A673 (cell line): ENCODE measurements around the gene TXNRD1. TPM values are rescaled to one million over a fixed set of nuclear protein-coding genes. Genes with fewer than 3 reads are reported as not detected.
"Not testable (repeated sequence)": the region's sequence is repeated elsewhere in the genome, so short reads cannot be mapped to it uniquely, and the experiment has no call there.

Source experiments
- BruUV-seq: library from RNA; stranded (reverse); fragments of 400-500 nt; replicated peaks from 2 replicates; lab custom pipeline; 2021; lab: Mats Ljungman, UMichigan
- CTCF ChIA-PET: fragments of 300-600 bp; sonication (Branson Sonifier 250); formaldehyde crosslinking; loops from one replicate; lab custom pipeline; 2022; ENCODE audit warnings: antibody characterized with exemption; lab: Charles Lee
- POLR2A ChIA-PET: fragments of 300-600 bp; sonication (Branson Sonifier 250); formaldehyde crosslinking; loops from one replicate; lab custom pipeline; 2022; ENCODE audit warnings: antibody characterized with exemption; ENCODE audit not compliant: low non-redundant PET; lab: Charles Lee
- DNase-seq: peaks from one replicate; pipeline ENCODE4 v3.0.0-alpha.2; 2015; ENCODE audit warnings: low spot score
- H3K27ac ChIP-seq: fragments of 200-600 bp; sonication (generic); 2 replicates; pipeline ENCODE4 v1.5.1; 2016; ENCODE audit warnings: mixed run types, low read depth, mild to moderate bottlenecking, mixed read lengths, antibody characterized with exemption, low read length; ENCODE audit not compliant: poor library complexity, severe bottlenecking
- H3K27me3 ChIP-seq: fragments of 200-600 bp; sonication (generic); replicated peaks from 2 replicates; pipeline ENCODE4 v1.6.1; 2017; ENCODE audit warnings: mixed run types, low read depth, mild to moderate bottlenecking, mixed read lengths, antibody characterized with exemption, low read length; ENCODE audit not compliant: insufficient read depth, poor library complexity
- H3K36me3 ChIP-seq: fragments of 200-600 bp; sonication (generic); 2 replicates; pipeline ENCODE4 v1.6.1; 2016; ENCODE audit warnings: mixed run types, mild to moderate bottlenecking, mixed read lengths, antibody characterized with exemption, low read length; ENCODE audit not compliant: insufficient read depth, poor library complexity, severe bottlenecking
- H3K4me1 ChIP-seq: fragments of 200-600 bp; sonication (generic); 2 replicates; pipeline ENCODE4 v1.6.1; 2017; ENCODE audit warnings: mixed run types, mild to moderate bottlenecking, mixed read lengths, antibody characterized with exemption, low read length; ENCODE audit not compliant: insufficient read depth, poor library complexity, severe bottlenecking
- H3K4me3 ChIP-seq: fragments of 200-600 bp; sonication (generic); 2 replicates; pipeline ENCODE4 v1.5.1; 2016; ENCODE audit warnings: low read depth, mixed run types, mild to moderate bottlenecking, mixed read lengths, low read length; ENCODE audit not compliant: poor library complexity, severe bottlenecking
- H3K9me3 ChIP-seq: fragments of 200-600 bp; sonication (generic); 2 replicates; pipeline ENCODE4 v1.6.1; 2016; ENCODE audit warnings: mixed run types, low read depth, mild to moderate bottlenecking, mixed read lengths, antibody characterized with exemption, low read length; ENCODE audit not compliant: poor library complexity, severe bottlenecking
- CTCF ChIP-seq: fragments of 300-800, 200-600 bp; sonication (generic); conservative IDR thresholded peaks from 2 replicates; pipeline ENCODE4 v1.5.1; 2017; ENCODE audit warnings: low read depth, mild to moderate bottlenecking, antibody characterized with exemption, low read length, moderate library complexity, mixed read lengths
- EZH2 ChIP-seq: fragments of 200-600 bp; sonication (generic); IDR thresholded peaks from 2 replicates; pipeline ENCODE4 v1.6.1; 2017; ENCODE audit warnings: borderline replicate concordance, low read depth, mild to moderate bottlenecking, mixed read lengths, antibody characterized with exemption, low read length; ENCODE audit not compliant: poor library complexity, severe bottlenecking
- intact Hi-C: fragments of 100-400 bp; cut with micrococcal nuclease; formaldehyde crosslinking; loops from one replicate; pipeline ENCODE4 v1.10.0; 2022; ENCODE audit not compliant: unreplicated experiment
- total RNA-seq: library from RNA; stranded (reverse); gene quantifications from 2 replicates; pipeline ENCODE4 v1.2.3, GENCODE V29; 2021

TXNRD1 gene
- total RNA-seq, 1 experiment from 2014 or later: 226 TPM

- no peak for DNase-seq
- intact Hi-C loops: no loop called here
- CTCF ChIA-PET: no interaction called here
- Histone ChIP-seq H3K36me3 (peaks cover 60% of the 10 kb centered on the region), H3K9me3 (no peaks in the 10 kb centered on the region), H3K4me1 (peaks cover 20% of the 10 kb centered on the region), H3K4me3 (no peak overlapping the region), H3K27ac (no peak overlapping the region), H3K27me3 (no peaks in the 10 kb centered on the region)
- BruUV-seq: no TSS peak
- no peak for TF ChIP-seq CTCF
- POLR2A ChIA-PET: interaction anchor here (0.6 kb wide), 1 partner anchor 87 kb away, joined by 5 read pairs; no protein-coding TSS in a partner anchor
Observed at GRCh38 chr12:104292872-104293794, 77.6 kb downstream of the TXNRD1 start.

GRCh38 chr12:104294158-104294859 lies 78.7 kb downstream of the TXNRD1 start:
- H3K27me3 ChIP-seq, POLR2A ChIA-PET, H3K27ac ChIP-seq, BruUV-seq, CTCF ChIA-PET, H3K9me3 ChIP-seq, DNase-seq, H3K4me3 ChIP-seq, intact Hi-C loops: not testable (repeated sequence)
- Histone ChIP-seq H3K4me1 (peaks cover 25% of the 10 kb centered on the region), H3K36me3 (peaks cover 69% of the 10 kb centered on the region)
- peak; percentile 36 for TF ChIP-seq CTCF

GRCh38 chr12:104294927-104295668 lies 79.5 kb downstream of the TXNRD1 start:
- intact Hi-C loops: no loop called here
- Histone ChIP-seq H3K27me3 (no peaks in the 10 kb centered on the region), H3K9me3 (no peaks in the 10 kb centered on the region), H3K4me3 (no peak overlapping the region), H3K27ac (no peak overlapping the region), H3K4me1 (peaks cover 25% of the 10 kb centered on the region), H3K36me3 (peaks cover 69% of the 10 kb centered on the region)
- ChIA-PET POLR2A (no interaction called here), CTCF (no interaction called here)
- BruUV-seq: no TSS peak
- DNase-seq: no peak
- TF ChIP-seq CTCF: no peak
- no peak for TF ChIP-seq EZH2
